Endometrial microvascular endothelial cells (primary cell): Measurements from ENCODE around the gene SV2C. TPM values are rescaled to one million over a fixed set of nuclear protein-coding genes. Genes with fewer than 3 reads are reported as not detected.
"Not testable (repeated sequence)": the region's sequence is repeated elsewhere in the genome, so short reads cannot be mapped to it uniquely, and the experiment has no call there.

Experiments used
- in situ Hi-C: cut with HindIII; loops from 2 replicates; pipeline ENCODE4 v1.10.0; 2017; ENCODE audit warnings: low sequenced_read_pairs, low pct_unique_long_range_greater_than_20kb; ENCODE audit errors: inconsistent ontology term
- total RNA-seq: library from RNA; depleted of rRNA; stranded (reverse); fragments of >200 nt; gene quantifications from one replicate; pipeline ENCODE4 v1.2.3, GENCODE V29; 2015; ENCODE audit errors: inconsistent ontology term

SV2C gene
- total RNA-seq, 1 donor from 2014 or later: not detected

DNA sequence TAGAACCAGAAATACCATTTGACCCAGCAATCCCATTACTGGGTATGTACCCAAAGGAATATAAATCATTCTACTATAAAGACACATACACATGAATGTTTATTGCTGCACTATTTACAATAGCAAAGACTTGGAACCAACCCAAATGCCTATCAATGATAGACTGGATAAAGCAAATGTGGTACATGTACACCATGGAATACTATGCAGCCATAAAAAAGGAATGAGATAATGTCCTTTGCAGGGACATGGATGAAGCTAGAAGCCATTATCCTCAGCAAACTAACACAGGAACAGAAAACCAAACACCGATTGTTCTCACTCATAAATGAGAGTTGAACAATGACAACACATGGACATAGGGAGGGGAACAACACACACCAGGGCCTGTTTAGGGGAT lies 240.3 kb downstream of the SV2C start:
- in situ Hi-C loops: not testable (repeated sequence)

GRCh38 chr5:76325326-76325725 lies 242.1 kb downstream of the SV2C start:
- in situ Hi-C loops: no loop called here

GRCh38 chr5:76325876-76326491 lies 242.8 kb downstream of the SV2C start:
- in situ Hi-C loops: no loop called here

- in situ Hi-C loops: no loop called here
Observed at GRCh38 chr5:76326577-76327302, 243.6 kb downstream of the SV2C start.

- in situ Hi-C loops: no loop called here
Observed at GRCh38 chr5:76329346-76329745, 246.2 kb downstream of the SV2C start.

- in situ Hi-C loops: no loop called here
Observed at GRCh38 chr5:76331126-76331525, 247.9 kb downstream of the SV2C start.

DNA sequence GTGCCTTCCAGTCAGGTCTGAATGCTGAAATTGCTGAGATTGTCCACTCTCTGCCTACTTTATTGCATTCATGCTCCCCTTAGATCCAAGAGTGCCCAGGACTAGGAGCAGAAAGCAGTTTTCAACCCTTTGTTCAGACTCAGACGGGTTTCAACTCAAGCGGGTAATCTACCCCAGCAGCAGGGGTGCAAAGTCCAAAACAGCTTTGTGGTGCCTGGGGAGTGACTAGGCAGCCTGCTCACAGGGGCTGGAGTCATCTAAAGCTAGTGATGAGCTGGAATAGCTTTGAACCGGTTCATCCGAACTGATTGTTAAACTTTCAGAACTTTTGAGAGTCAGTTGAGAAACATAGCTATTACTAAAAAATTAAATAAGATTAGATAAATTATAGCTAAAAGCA lies 248.9 kb downstream of the SV2C start:
- in situ Hi-C loops: no loop called here

DNA sequence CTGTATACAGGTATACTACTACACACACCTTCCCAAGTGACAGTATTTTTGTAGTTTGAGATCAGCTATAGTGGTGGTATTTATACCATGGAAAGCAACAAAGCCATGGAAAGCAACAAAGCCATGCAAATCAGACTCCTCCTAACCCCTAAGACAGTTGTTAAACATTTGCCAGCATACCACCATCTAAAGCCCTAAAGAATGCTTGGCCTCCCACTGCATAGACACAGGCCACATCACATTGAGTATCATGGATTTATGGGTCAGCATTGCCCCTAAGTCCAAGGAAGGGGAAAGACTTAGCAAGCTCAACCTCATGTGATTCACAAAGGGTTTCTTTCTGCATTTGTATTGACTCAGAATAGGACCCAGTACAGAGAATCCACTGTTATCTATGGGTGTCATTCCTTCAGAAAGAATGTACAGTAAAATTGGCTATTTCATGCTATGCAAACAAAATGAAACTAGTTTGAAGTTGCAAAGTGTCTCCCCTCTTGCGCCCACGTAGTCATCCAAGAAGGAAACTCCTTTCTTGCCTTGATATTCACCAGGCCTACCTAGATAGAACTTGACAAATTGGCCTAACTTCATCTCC lies 249.5 kb downstream of the SV2C start:
- in situ Hi-C loops: no loop called here

- in situ Hi-C loops: no loop called here
Observed at GRCh38 chr5:76333571-76333970, 250.4 kb downstream of the SV2C start.

DNA sequence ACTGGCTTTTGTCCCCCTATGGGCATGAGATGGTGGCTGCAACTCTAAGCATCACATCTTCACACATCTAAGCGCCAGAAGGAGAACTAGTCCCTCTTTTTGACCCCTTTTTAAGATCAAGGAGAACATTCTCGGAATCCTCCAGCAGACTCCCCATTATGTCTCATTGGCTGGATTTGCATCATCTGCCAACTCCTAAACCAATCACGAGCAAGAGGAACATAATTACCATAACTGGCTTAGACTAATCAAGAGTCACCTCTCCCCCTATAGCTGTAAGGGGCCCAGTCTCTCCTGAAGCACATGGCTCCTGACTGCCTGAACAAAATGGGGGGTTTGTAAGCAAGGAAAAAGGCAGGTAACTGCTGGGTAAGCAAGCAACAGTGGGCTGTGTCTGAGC lies 251.4 kb downstream of the SV2C start:
- in situ Hi-C loops: no loop called here

DNA sequence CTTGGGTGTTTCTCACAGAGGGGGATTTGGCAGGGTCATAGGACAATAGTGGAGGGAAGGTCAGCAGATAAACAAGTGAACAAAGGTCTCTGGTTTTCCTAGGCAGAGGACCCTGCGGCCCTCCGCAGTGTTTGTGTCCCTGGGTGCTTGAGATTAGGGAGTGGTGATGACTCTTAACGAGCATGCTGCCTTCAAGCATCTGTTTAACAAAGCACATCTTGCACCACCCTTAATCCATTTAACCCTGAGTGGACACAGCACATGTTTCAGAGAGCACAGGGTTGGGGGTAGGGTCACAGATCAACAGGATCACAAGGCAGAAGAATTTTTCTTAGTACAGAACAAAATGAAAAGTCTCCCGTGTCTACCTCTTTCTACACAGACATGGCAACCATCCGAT lies 252.3 kb downstream of the SV2C start:
- in situ Hi-C loops: not testable (repeated sequence)

- in situ Hi-C loops: not testable (repeated sequence)
Observed at GRCh38 chr5:76336253-76336809, 253.1 kb downstream of the SV2C start.

DNA sequence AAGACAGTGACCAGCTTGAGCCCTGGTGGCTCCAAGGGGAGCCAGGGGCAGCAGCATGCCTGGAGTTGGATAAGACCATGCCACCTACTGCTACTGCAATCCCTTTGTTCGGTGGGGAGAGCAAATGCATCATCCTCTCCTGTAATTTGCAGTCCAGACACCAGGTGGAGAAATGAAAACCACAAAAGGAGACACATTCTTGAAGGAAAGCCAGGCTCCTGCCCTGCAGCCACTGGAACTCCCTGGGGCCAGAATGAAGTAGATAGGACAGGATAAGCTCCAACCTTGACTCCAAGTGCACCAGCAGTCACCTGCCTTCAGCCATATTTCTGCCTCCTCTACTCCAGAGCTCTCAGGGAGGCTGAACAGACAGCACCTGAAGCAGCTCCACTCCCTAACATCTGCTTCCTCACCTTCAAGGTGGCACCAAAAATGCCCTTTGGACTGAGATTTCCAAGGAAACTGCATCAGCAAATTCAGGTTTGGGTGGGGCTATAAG lies 254.8 kb downstream of the SV2C start:
- in situ Hi-C loops: no loop called here

DNA sequence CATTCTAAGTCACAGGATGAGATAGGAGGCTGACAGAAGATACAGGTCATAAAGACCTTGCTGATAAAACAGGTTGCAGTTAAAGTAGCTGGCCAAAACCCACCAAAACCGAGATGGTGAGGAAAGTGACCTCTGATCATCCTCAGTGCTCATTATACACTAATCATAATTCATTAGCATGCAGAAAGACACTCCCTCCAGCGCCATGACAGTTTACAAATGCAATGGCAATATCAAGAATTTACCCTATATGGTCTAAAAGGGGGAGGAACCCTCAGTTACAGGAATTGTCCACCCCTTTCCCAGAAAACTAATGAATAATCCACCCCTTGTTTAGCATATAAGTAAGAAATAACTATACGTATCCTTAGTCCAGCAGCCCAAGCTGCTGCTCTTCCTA lies 256.7 kb downstream of the SV2C start:
- in situ Hi-C loops: no loop called here

DNA sequence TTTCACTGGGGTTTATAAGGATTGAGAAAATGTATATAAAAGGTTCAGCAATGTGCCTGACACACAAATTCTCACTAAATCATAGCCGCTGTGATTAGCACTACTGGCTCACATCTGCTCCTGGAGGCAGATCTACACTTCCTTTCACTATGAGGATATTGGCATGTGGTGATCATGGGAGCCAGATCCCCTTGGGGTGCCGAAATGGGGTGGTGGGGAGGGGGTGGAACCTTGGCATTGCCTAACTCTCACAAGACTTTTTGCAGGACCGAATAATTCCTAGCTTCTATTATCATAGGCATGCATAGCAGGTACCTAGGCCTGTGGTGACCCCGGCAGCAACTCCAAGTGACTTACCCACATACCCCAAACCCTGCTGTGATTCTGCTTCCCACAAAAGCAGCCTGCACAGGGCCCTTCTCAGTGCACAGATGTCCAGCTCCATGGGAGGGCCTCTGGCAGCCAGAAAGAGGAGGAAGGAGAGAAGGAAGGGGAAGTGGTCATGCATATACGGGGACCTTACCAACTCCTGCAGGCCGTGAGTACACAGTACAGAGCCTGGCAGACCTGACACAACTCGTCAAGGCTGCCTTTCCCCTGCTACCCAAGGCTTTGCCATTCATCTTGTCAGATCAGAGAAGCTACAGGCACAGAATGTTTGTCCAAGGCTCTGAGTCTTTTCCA lies 258.6 kb downstream of the SV2C start:
- in situ Hi-C loops: no loop called here

DNA sequence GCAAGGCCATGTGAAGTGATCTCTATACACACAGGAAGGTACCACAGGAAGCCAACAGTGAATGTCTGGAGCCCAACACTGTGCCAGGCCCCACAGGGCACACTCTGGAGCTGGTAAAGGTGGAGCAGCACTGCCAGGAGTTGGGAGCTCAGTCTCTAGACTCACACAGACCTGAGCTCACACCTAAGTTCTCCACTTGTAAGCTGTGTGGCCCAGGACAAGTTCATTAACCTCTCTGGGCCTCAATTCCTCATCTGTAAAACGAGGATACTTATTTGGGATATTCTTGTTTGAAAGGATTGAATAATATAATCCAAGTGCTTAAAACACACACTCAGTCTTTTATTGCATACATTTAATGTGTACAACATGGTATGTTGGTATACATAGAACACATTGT lies 259.3 kb downstream of the SV2C start:
- in situ Hi-C loops: no loop called here

GRCh38 chr5:76345582-76345981 lies 262.4 kb downstream of the SV2C start:
- in situ Hi-C loops: no loop called here

- in situ Hi-C loops: no loop called here
Observed at GRCh38 chr5:76351176-76351575, 268.0 kb downstream of the SV2C start.

DNA sequence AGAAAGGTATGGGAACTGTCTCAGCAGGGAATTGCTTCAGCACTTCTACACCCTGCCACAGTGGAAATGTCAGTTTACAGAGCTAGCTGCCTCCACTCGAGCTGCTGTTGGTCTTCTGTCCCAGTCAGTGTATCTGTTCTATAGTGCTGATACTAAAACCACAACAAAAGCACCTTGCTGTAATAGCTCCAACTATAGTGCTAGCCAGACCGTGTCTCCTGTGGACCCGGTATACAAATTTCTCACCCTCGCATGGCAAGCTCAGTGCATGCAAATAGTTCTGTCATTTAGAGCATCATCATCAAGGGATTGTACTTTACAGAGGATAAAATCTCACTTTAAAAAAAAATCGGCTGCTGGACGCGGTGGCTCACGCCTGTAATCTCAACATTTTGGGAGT lies 268.4 kb downstream of the SV2C start:
- in situ Hi-C loops: no loop called here
